ENCODE measurements around the gene PRSS22.

PRSS22 gene

GRCh38 chr16:2852003-2852730 lies 5.8 kb downstream of the PRSS22 start:
- no peak overlapping the region for H3K4me2 ChIP-seq (ENCODE audit: low read depth, low read length, poor library complexity, severe bottlenecking)
- H3K9me3 ChIP-seq (ENCODE audit: insufficient read depth, low read length), result no peaks in the 10 kb centered on the region
- no peak overlapping the region for H3K9ac ChIP-seq (ENCODE audit: low read length)
- no peak overlapping the region for H3K4me3 ChIP-seq (ENCODE audit: insufficient read depth, low read length, poor library complexity, severe bottlenecking)
- H3K27ac ChIP-seq (ENCODE audit: low read depth, low read length), result no peak overlapping the region
- H3K27me3 ChIP-seq (ENCODE audit: low read length), result no peaks in the 10 kb centered on the region
- H3K36me3 ChIP-seq (ENCODE audit: low read length), result no peaks in the 10 kb centered on the region
- TF ChIP-seq EZH2phosphoT487 (conservative IDR thresholded peaks at IDR 0.05; ENCODE audit: low read length), result no peak
- TF ChIP-seq CTCF (IDR thresholded peaks at IDR 0.05; ENCODE audit: insufficient read depth, low read length, poor library complexity, severe bottlenecking), result no peak
- H3K79me2 ChIP-seq (ENCODE audit: insufficient read depth, low read length), result no peaks in the 10 kb centered on the region
- H3F3A ChIP-seq (ENCODE audit: insufficient read depth), result no peaks in the 10 kb centered on the region
- H2AFZ ChIP-seq (ENCODE audit: low read depth, low read length, severe bottlenecking), result no peak overlapping the region
- no peaks in the 10 kb centered on the region for H3K9me2 ChIP-seq (replicated peaks; ENCODE audit: insufficient read depth, low read length)
- no peaks in the 10 kb centered on the region for H4K20me1 ChIP-seq (ENCODE audit: low read depth, low read length)

- H3K9me2 ChIP-seq (replicated peaks; ENCODE audit: insufficient read depth, low read length), result no peaks in the 10 kb centered on the region
- H3K79me2 ChIP-seq (ENCODE audit: insufficient read depth, low read length), result no peaks in the 10 kb centered on the region
- H3K9me3 ChIP-seq (ENCODE audit: insufficient read depth, low read length), result no peaks in the 10 kb centered on the region
- H3K4me3 ChIP-seq (ENCODE audit: insufficient read depth, low read length, poor library complexity, severe bottlenecking), result no peak overlapping the region
- H3K27me3 ChIP-seq (ENCODE audit: low read length), result no peaks in the 10 kb centered on the region
- H3K9ac ChIP-seq (ENCODE audit: low read length), result no peak overlapping the region
- H3K4me2 ChIP-seq (ENCODE audit: low read depth, low read length, poor library complexity, severe bottlenecking), result no peak overlapping the region
- no peak overlapping the region for H3K27ac ChIP-seq (ENCODE audit: low read depth, low read length)
- H3K36me3 ChIP-seq (ENCODE audit: low read length), result no peaks in the 10 kb centered on the region
- no peaks in the 10 kb centered on the region for H3F3A ChIP-seq (ENCODE audit: insufficient read depth)
- H2AFZ ChIP-seq (ENCODE audit: low read depth, low read length, severe bottlenecking), result no peak overlapping the region
- TF ChIP-seq CTCF (IDR thresholded peaks at IDR 0.05; ENCODE audit: insufficient read depth, low read length, poor library complexity, severe bottlenecking), result no peak
- no peak for TF ChIP-seq EZH2phosphoT487 (conservative IDR thresholded peaks at IDR 0.05; ENCODE audit: low read length)
- no peaks in the 10 kb centered on the region for H4K20me1 ChIP-seq (ENCODE audit: low read depth, low read length)
Measured at GRCh38 chr16:2848933-2849725, 8.8 kb downstream of the PRSS22 start.

- Histone ChIP-seq H3K36me3 (ENCODE audit: low read length) (no peaks in the 10 kb centered on the region), H3K27ac (ENCODE audit: low read depth, low read length) (no peak overlapping the region), H3K9me2 (replicated peaks; ENCODE audit: insufficient read depth, low read length) (no peaks in the 10 kb centered on the region), H3K4me3 (ENCODE audit: insufficient read depth, low read length, poor library complexity, severe bottlenecking) (no peak overlapping the region), H3K79me2 (ENCODE audit: insufficient read depth, low read length) (no peaks in the 10 kb centered on the region), H3K27me3 (ENCODE audit: low read length) (no peaks in the 10 kb centered on the region), H3K4me2 (ENCODE audit: low read depth, low read length, poor library complexity, severe bottlenecking) (no peak overlapping the region), H3F3A (ENCODE audit: insufficient read depth) (no peaks in the 10 kb centered on the region), H2AFZ (ENCODE audit: low read depth, low read length, severe bottlenecking) (no peak overlapping the region), H3K9me3 (ENCODE audit: insufficient read depth, low read length) (no peaks in the 10 kb centered on the region), H4K20me1 (ENCODE audit: low read depth, low read length) (no peaks in the 10 kb centered on the region), H3K9ac (ENCODE audit: low read length) (no peak overlapping the region)
- TF ChIP-seq CTCF (IDR thresholded peaks at IDR 0.05; ENCODE audit: insufficient read depth, low read length, poor library complexity, severe bottlenecking), result no peak
- TF ChIP-seq EZH2phosphoT487 (conservative IDR thresholded peaks at IDR 0.05; ENCODE audit: low read length), result no peak
Measured at GRCh38 chr16:2846511-2847310, 11.3 kb downstream of the PRSS22 start.

All from SU-DHL-6 (cell line).